ENCODE data around the gene PCLO.

Gene PCLO

DNA sequence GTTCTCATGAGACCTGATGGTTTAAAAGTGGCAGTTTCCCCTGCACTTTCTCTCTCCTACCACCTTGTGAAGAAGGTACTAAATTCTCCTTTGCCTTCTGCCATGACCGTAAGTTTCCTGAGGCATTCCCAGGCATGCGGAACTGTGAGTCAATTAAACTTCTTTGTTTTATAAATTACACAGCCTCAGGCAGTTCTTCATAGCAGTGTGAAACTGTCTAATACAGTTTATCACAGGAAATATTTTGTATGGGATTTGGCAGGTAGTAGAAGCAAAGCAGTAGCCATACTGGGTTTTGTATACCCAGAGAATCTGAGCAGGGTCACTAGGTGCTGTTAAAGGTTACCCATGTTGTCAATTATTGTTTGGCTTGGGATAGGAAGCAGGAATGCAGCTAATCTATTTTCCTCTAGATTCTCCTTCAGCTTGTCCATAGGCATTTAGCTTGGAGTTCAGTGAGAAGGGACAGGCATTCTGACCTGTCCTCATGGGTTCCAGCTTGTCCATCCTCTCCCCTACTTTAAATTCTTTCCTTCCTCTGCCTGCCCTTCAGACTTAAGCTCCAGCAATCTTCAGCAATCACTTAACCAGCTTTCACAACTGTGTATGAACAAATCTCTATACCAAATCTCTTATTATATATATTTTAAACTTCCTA, 186.7 kb downstream of the PCLO start:
- ChIA-PET CTCF (no interaction called here), POLR2A (no interaction called here)
- no peak for TF ChIP-seq ELF4 (IDR thresholded peaks at IDR 0.05)
- no peak for TF ChIP-seq SP1 (IDR thresholded peaks at IDR 0.05)
- TF ChIP-seq FOXK2 (IDR thresholded peaks at IDR 0.05) = no peak
- no peak for TF ChIP-seq NFRKB (IDR thresholded peaks at IDR 0.05)
- no peak for TF ChIP-seq L3MBTL2 (conservative IDR thresholded peaks at IDR 0.05)
- TF ChIP-seq TARDBP (IDR thresholded peaks at IDR 0.05) = no peak
- no peak for TF ChIP-seq BHLHE40 (IDR thresholded peaks at IDR 0.05; ENCODE audit: borderline replicate concordance)
- TF ChIP-seq ARNT (IDR thresholded peaks at IDR 0.05) = no peak
- no peak for TF ChIP-seq SUZ12 (IDR thresholded peaks at IDR 0.05)
- no peak for TF ChIP-seq HDGF (IDR thresholded peaks at IDR 0.05; ENCODE audit: borderline replicate concordance)
- no peak for TF ChIP-seq ZNF384 (IDR thresholded peaks at IDR 0.05)
- no peak for TF ChIP-seq CTBP1 (IDR thresholded peaks at IDR 0.05; ENCODE audit: borderline replicate concordance)
- no peak for TF ChIP-seq FOXM1 (IDR thresholded peaks at IDR 0.05; ENCODE audit: borderline replicate concordance)
- TF ChIP-seq, protein P1, sequence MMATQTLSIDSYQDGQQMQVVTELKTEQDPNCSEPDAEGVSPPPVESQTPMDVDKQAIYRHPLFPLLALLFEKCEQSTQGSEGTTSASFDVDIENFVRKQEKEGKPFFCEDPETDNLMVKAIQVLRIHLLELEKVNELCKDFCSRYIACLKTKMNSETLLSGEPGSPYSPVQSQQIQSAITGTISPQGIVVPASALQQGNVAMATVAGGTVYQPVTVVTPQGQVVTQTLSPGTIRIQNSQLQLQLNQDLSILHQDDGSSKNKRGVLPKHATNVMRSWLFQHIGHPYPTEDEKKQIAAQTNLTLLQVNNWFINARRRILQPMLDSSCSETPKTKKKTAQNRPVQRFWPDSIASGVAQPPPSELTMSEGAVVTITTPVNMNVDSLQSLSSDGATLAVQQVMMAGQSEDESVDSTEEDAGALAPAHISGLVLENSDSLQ (IDR thresholded peaks at IDR 0.05) = no peak
- TF ChIP-seq FOXA1 (IDR thresholded peaks at IDR 0.05) = no peak
- no peak for TF ChIP-seq LEF1 (IDR thresholded peaks at IDR 0.05; ENCODE audit: borderline replicate concordance)
- no peak for DNase-seq (ENCODE audit: extremely low spot score)

DNA sequence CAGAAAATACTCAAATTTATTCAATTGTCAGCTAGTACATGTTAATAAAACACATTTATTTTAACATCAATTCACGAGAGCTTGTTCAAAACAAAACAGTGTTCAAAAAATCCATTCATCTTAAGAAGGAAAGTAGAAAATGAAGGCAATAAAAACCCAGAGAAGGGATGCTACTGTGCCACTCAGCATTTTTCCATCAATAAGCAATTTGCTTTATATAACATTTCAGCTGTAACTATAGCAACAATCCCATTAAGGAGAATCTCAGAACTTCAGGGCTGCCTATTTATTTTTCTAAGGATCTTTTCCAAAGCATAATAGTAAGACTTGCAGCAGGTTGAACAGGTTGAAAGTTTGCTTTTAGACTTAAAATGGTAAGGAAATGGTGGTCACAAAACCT, 190.5 kb downstream of the PCLO start:
- ChIA-PET CTCF (no interaction called here), POLR2A (no interaction called here)
- DNase-seq (ENCODE audit: extremely low spot score) = no peak
- TF ChIP-seq CTBP1 (IDR thresholded peaks at IDR 0.05; ENCODE audit: borderline replicate concordance) (no peak), L3MBTL2 (conservative IDR thresholded peaks at IDR 0.05) (no peak), SP1 (IDR thresholded peaks at IDR 0.05) (no peak), FOXK2 (IDR thresholded peaks at IDR 0.05) (no peak), SUZ12 (IDR thresholded peaks at IDR 0.05) (no peak), FOXM1 (IDR thresholded peaks at IDR 0.05; ENCODE audit: borderline replicate concordance) (no peak), NFRKB (IDR thresholded peaks at IDR 0.05) (no peak), BHLHE40 (IDR thresholded peaks at IDR 0.05; ENCODE audit: borderline replicate concordance) (no peak), LEF1 (IDR thresholded peaks at IDR 0.05; ENCODE audit: borderline replicate concordance) (no peak)
- TF ChIP-seq, protein P1 (IDR thresholded peaks at IDR 0.05) = no peak

GRCh38 chr7:82965088-82966036, 197.3 kb downstream of the PCLO start:
- CTCF ChIA-PET = interaction anchor here (0.5 kb wide), 1 partner anchor 40 kb away, joined by 4 read pairs; no protein-coding TSS in a partner anchor
- POLR2A ChIA-PET = no interaction called here
- TF ChIP-seq LEF1 (IDR thresholded peaks at IDR 0.05; ENCODE audit: borderline replicate concordance) (no peak), L3MBTL2 (conservative IDR thresholded peaks at IDR 0.05) (no peak), FOXM1 (IDR thresholded peaks at IDR 0.05; ENCODE audit: borderline replicate concordance) (no peak)
- DNase-seq (ENCODE audit: extremely low spot score) = no peak

GRCh38 chr7:82964150-82964882, 198.4 kb downstream of the PCLO start:
- TF ChIP-seq FOXK2 (IDR thresholded peaks at IDR 0.05) (no peak), LEF1 (IDR thresholded peaks at IDR 0.05; ENCODE audit: borderline replicate concordance) (no peak), FOXM1 (IDR thresholded peaks at IDR 0.05; ENCODE audit: borderline replicate concordance) (no peak), BHLHE40 (IDR thresholded peaks at IDR 0.05; ENCODE audit: borderline replicate concordance) (no peak), SUZ12 (IDR thresholded peaks at IDR 0.05) (no peak)
- no peak for DNase-seq (ENCODE audit: extremely low spot score)
- CTCF ChIA-PET = no interaction called here
- POLR2A ChIA-PET = no interaction called here

- DNase-seq (ENCODE audit: extremely low spot score) = no peak
- no peak for TF ChIP-seq TARDBP (IDR thresholded peaks at IDR 0.05)
- TF ChIP-seq L3MBTL2 (conservative IDR thresholded peaks at IDR 0.05) = no peak
- no peak for TF ChIP-seq HDGF (IDR thresholded peaks at IDR 0.05; ENCODE audit: borderline replicate concordance)
- no peak for TF ChIP-seq FOXK2 (IDR thresholded peaks at IDR 0.05)
- TF ChIP-seq, protein P1 (IDR thresholded peaks at IDR 0.05) = no peak
- no peak for TF ChIP-seq ARNT (IDR thresholded peaks at IDR 0.05)
- no peak for TF ChIP-seq SP1 (IDR thresholded peaks at IDR 0.05)
- no peak for TF ChIP-seq SUZ12 (IDR thresholded peaks at IDR 0.05)
- TF ChIP-seq BHLHE40 (IDR thresholded peaks at IDR 0.05; ENCODE audit: borderline replicate concordance) = no peak
- TF ChIP-seq FOXA1 (IDR thresholded peaks at IDR 0.05) = no peak
- no peak for TF ChIP-seq NFRKB (IDR thresholded peaks at IDR 0.05)
- no peak for TF ChIP-seq LEF1 (IDR thresholded peaks at IDR 0.05; ENCODE audit: borderline replicate concordance)
- no peak for TF ChIP-seq ELF4 (IDR thresholded peaks at IDR 0.05)
- no peak for TF ChIP-seq ZNF384 (IDR thresholded peaks at IDR 0.05)
- TF ChIP-seq FOXM1 (IDR thresholded peaks at IDR 0.05; ENCODE audit: borderline replicate concordance) = no peak
- TF ChIP-seq CTBP1 (IDR thresholded peaks at IDR 0.05; ENCODE audit: borderline replicate concordance) = no peak
- ChIA-PET CTCF (no interaction called here), POLR2A (no interaction called here)
Measured at GRCh38 chr7:82961240-82961639, 201.4 kb downstream of the PCLO start.
